Dendritic cell treated with granulocyte-macrophage colony-stimulating factor and Interleukin-4, amounts not matched to agents 40 ng/mL and 50 ng/mL, for 4 days (primary cell): Measurements from ENCODE around the gene COPB1.

Experiments used
- H3K27ac Mint-ChIP-seq: one replicate; pipeline ENCODE4 v1.8.0; 2022; ENCODE audit warnings: mild to moderate bottlenecking, mixed read lengths
- H3K27me3 Mint-ChIP-seq: one replicate; pipeline ENCODE4 v1.8.0; 2022; ENCODE audit warnings: mild to moderate bottlenecking, mixed read lengths
- H3K36me3 Mint-ChIP-seq: one replicate; pipeline ENCODE4 v1.8.0; 2022; ENCODE audit warnings: low read depth, mixed read lengths
- H3K4me1 Mint-ChIP-seq: one replicate; pipeline ENCODE4 v1.8.0; 2022; ENCODE audit warnings: low read depth, mixed read lengths
- H3K4me3 Mint-ChIP-seq: one replicate; pipeline ENCODE4 v1.8.0; 2022; ENCODE audit warnings: mild to moderate bottlenecking, moderate library complexity, mixed read lengths
- H3K9me3 Mint-ChIP-seq: one replicate; pipeline ENCODE4 v1.8.0; 2022; ENCODE audit warnings: mixed read lengths
- intact Hi-C: fragments of 100-400 bp; cut with micrococcal nuclease; formaldehyde crosslinking; loops from one replicate; pipeline ENCODE4 v1.15.0; 2022

Gene COPB1

DNA sequence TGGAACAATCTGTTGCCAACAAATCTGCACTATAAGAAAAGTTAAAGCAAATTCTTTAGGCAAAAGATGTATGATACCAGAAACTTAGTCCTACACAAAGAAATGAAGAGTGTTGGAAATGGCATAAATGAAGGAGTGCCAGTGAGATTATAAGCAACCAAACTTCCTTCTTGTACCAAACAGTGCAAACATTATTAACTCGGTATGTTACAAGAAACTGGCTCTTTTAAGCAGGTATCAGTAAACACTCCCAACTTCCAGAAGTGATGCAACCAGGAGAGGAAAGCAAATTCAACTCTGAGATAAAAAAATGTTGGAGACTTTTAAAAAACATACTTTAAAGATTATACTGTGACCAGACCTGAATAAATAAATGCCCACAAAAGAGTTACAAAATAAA is 28.5 kb downstream of the COPB1 start:
- H3K9me3 Mint-ChIP-seq = no peaks in the 10 kb centered on the region
- no peak overlapping the region for H3K4me3 Mint-ChIP-seq
- H3K36me3 Mint-ChIP-seq = peaks cover 80% of the 10 kb centered on the region
- H3K27ac Mint-ChIP-seq = no peak overlapping the region
- intact Hi-C loops = loop anchor here (10.0 kb wide), 1 partner anchor 746 kb away; no protein-coding TSS in a partner anchor
- H3K27me3 Mint-ChIP-seq = no peaks in the 10 kb centered on the region
- no peaks in the 10 kb centered on the region for H3K4me1 Mint-ChIP-seq

DNA sequence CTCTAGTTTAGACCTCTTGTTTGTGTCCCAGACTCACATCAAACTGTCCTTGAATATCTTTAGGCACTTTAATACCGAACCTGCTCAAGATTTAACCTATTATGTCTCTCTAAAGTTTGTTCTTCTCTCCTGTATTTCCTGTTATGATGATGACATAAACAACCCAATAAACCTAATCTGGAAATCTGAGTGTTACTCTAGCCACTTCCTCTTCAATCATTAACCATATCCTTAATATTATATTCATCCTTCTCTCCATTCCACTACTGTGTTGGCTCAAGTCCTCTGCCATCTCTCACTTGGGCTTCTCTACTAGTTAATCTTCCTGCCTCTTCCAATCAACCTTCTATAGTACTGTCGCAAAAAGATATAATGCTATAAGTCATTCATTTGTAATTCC is 36.0 kb downstream of the COPB1 start:
- Mint-ChIP-seq H3K27me3 (no peaks in the 10 kb centered on the region), H3K9me3 (no peaks in the 10 kb centered on the region), H3K4me1 (no peaks in the 10 kb centered on the region), H3K4me3 (no peak overlapping the region), H3K27ac (no peak overlapping the region), H3K36me3 (peaks cover 8% of the 10 kb centered on the region)
- intact Hi-C loops = loop anchor here (5.0 kb wide), 1 partner anchor 34 kb away; the partner anchor contains the start of gene COPB1

DNA sequence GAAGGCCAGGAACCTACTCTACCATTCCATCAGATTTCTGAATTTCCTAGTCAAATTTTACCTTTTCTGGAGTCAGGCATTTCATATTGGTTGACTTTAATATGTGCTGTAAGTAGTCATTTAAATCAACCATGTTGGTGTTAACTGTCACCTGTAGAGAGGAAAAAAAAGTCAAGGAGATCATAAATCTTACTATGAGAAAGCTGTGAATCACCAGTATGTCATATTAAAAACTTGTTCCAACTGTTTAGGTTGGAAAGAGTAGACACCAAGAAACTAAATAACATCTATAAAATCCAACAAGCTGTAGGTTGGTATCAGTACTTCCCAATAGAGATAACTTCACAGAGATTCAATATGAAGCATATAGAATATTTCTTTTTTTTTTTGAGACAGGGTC is 39.5 kb downstream of the COPB1 start:
- H3K4me3 Mint-ChIP-seq = no peak overlapping the region
- intact Hi-C loops = loop anchor here (5.0 kb wide), 1 partner anchor 37 kb away; the partner anchor contains the start of gene COPB1

DNA sequence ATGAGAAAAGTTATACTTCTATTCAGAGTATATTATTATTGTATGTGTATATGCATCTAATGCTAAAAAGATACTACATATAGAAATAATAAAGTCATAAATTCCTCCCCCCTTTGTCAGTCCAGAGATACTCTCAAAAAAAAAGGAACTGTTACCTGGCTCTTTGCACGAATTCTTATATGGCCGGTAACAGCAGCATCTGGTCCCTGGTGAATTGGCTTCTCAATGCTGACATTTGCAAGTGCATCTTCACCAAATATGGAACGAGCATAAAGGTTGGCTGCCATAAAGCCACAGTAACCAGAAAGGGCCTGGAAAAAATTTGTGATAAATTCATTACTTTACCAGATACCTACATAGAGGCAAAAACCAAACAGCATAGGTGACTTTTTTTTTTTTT is 41.2 kb downstream of the COPB1 start:
- Mint-ChIP-seq H3K4me1 (no peaks in the 10 kb centered on the region), H3K27me3 (no peaks in the 10 kb centered on the region), H3K4me3 (no peak overlapping the region), H3K36me3 (peaks cover 41% of the 10 kb centered on the region), H3K27ac (no peak overlapping the region), H3K9me3 (no peaks in the 10 kb centered on the region)
- intact Hi-C loops = loop anchor here (10.0 kb wide), 1 partner anchor 684 kb away; no protein-coding TSS in a partner anchor

More for the DNA sequence above, 39.5 kb downstream of the COPB1 start:
- no peak overlapping the region for H3K27ac Mint-ChIP-seq
- H3K27me3 Mint-ChIP-seq = no peaks in the 10 kb centered on the region
- no peaks in the 10 kb centered on the region for H3K9me3 Mint-ChIP-seq
- H3K36me3 Mint-ChIP-seq = peaks cover 28% of the 10 kb centered on the region
- H3K4me1 Mint-ChIP-seq = no peaks in the 10 kb centered on the region

DNA sequence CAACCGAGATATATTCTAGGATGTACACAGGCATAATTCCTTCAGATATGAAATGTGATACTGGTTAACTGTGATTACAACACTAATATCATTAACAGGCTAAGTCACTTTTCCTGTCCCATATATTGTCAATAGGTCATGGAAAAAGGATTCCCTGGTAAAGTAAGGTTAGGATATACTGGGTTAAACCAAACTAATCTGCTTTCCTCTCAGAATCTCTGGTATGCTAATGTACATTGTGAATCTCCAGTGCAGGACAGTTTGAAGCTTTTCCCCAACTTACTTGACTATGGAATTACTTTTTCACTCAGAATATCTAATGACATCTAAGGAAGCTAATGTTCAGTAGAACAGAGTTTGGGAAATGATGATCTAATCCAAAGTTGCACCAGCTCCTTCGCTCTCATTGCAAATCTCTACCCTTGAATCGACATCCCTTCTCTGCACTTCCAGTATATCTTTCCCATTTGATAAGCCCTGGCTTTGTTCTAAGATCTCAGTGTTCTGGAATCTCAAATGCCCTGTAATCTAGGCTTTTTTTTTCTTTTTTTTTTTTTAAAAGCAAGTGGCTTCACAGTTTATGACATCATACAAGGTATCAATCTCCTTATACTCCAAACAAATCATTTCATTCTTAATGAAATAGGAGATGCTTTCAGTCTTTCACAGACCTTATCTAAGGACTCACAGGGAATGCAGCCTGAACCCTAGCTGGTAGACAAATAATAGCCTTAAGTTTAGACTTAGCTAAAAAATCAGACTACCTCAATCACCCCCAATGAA is 43.8 kb downstream of the COPB1 start:
- H3K27me3 Mint-ChIP-seq = no peaks in the 10 kb centered on the region
- no peak overlapping the region for H3K27ac Mint-ChIP-seq
- H3K4me3 Mint-ChIP-seq = no peak overlapping the region
- no peaks in the 10 kb centered on the region for H3K4me1 Mint-ChIP-seq
- intact Hi-C loops = loop anchor here (10.0 kb wide), 1 partner anchor 681 kb away; no protein-coding TSS in a partner anchor
- peaks cover 66% of the 10 kb centered on the region for H3K36me3 Mint-ChIP-seq
- no peaks in the 10 kb centered on the region for H3K9me3 Mint-ChIP-seq

DNA sequence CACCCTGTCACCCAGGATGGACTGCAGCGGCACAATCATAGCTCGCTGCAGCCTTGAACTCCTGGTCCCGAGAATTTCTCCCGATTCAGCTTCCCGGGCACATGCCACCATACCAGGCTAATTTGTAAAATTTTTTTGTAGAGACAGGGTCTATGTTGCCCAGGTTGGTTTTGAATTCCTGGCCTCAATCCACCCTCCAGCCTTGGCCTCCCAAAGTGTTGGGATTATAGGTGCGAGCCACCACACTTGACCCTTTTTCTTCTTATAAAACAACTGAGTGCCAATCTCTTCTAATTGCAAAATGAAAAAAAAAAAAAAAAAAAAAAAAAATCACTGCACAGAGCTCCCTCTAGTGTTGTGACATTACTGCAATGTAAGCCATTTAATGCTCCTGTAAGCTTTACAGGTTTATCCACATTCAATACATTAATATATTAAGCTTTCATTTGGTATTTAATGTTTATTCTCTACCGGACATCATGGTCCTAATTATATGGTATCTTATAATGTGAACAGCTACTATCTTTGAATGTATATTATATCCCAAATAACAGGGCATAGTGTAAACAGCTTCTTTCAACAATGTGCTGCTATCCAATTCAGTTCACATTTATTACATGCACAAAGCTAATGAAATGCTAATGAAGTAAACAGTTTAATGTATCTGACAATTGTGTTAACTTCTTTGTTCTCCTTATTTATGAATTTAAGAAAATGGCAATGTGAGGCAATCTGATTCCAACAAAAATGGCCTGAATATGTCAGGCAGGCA is 44.6 kb downstream of the COPB1 start:
- intact Hi-C loops = loop anchor here (10.0 kb wide), 1 partner anchor 680 kb away; no protein-coding TSS in a partner anchor
- Mint-ChIP-seq H3K9me3 (no peaks in the 10 kb centered on the region), H3K36me3 (peaks cover 74% of the 10 kb centered on the region), H3K27me3 (no peaks in the 10 kb centered on the region), H3K4me3 (no peak overlapping the region), H3K4me1 (no peaks in the 10 kb centered on the region), H3K27ac (no peak overlapping the region)

DNA sequence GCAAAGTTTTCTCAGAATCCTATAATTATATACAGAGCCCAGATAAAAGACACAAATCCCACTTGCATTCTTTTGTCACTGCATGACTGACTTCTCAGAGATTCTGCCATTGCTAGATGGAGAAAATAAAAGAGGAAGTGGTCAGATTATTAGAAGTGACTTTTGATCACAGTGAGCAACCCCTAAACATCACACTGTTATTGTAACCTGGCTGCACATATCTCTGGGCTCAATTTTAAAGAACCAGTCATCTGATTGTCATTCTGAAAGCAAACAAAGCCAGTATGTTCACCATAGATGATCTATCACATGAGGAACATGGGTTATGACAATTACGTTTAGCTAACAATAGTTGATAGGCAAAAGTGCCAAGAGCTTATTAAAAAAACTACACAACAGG is 47.8 kb downstream of the COPB1 start:
- no peak overlapping the region for H3K27ac Mint-ChIP-seq
- intact Hi-C loops = loop anchor here (10.0 kb wide), 1 partner anchor 677 kb away; no protein-coding TSS in a partner anchor
- no peak overlapping the region for H3K4me3 Mint-ChIP-seq
- H3K4me1 Mint-ChIP-seq = no peaks in the 10 kb centered on the region
- no peaks in the 10 kb centered on the region for H3K27me3 Mint-ChIP-seq
- no peaks in the 10 kb centered on the region for H3K9me3 Mint-ChIP-seq
- peaks cover 58% of the 10 kb centered on the region for H3K36me3 Mint-ChIP-seq

DNA sequence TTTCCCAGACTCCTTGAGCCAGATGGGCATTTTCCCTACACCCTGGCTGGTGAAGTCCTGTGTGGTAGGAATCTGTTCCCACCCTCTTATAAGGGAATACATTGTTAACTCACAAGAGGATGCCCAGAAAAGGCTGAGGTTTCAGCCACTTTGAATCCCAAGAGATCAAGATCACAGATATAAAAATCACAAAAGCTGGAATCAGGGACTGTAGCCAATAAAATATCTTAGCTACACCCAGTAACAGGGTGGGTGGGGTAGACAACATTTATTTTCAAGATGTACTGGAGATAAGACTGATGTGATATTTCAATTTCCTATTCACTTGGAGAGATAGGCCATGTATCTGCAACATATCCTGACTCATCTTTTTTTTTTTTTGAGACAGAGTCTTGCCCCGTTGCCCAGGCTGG is 50.3 kb downstream of the COPB1 start:
- H3K27ac Mint-ChIP-seq = no peak overlapping the region
- H3K27me3 Mint-ChIP-seq = no peaks in the 10 kb centered on the region
- no peak overlapping the region for H3K4me3 Mint-ChIP-seq
- intact Hi-C loops = loop anchor here (10.0 kb wide), 1 partner anchor 145 kb away; no protein-coding TSS in a partner anchor
- H3K9me3 Mint-ChIP-seq = no peaks in the 10 kb centered on the region
- H3K36me3 Mint-ChIP-seq = peaks cover 42% of the 10 kb centered on the region
- H3K4me1 Mint-ChIP-seq = no peaks in the 10 kb centered on the region

DNA sequence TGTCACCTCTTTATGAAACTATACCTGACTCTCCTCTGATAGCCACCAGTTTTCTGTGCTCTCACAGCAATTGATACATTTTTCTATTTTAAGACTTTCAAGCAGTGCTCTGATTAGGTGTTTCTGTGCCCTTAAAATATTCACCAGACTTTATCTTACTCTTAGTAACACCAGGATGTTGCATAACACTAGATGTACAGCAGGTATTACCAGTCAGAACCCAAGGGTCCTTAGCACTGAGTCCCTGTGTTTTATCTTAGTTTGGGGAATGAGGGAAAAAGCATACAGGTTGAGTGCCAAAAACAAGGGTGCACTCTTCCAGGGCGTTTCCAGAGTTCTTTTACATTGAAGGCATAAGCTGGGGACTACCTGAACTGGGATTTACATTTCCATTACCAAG is 51.4 kb downstream of the COPB1 start:
- Mint-ChIP-seq H3K27me3 (no peaks in the 10 kb centered on the region), H3K4me1 (no peaks in the 10 kb centered on the region), H3K4me3 (no peak overlapping the region), H3K27ac (no peak overlapping the region), H3K36me3 (peaks cover 32% of the 10 kb centered on the region), H3K9me3 (no peaks in the 10 kb centered on the region)
- intact Hi-C loops = loop anchor here (10.0 kb wide), 1 partner anchor 143 kb away; no protein-coding TSS in a partner anchor

DNA sequence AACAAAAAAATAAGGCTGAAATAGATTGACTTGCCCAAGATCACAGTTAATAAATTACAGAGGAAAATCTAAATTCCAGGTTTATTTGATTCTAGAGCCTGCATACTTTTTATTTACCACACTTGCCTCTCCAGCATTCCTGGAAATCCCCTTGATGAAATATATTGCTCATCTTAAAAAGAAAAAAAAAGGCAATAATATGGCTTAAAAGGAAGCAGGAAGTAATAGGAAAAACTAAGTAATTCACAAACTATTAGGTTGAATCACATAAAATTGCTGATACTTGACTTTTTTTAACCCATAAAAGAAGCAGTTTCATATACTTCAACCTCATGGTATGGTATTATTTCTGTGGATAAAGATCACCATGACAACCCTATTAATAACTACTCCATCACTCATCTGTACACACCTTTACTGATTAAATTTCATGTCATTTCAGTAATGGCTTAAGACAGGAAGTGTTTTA is 52.9 kb downstream of the COPB1 start:
- Mint-ChIP-seq H3K36me3 (peaks cover 17% of the 10 kb centered on the region), H3K9me3 (no peaks in the 10 kb centered on the region), H3K27me3 (no peaks in the 10 kb centered on the region), H3K4me1 (no peaks in the 10 kb centered on the region), H3K4me3 (no peak overlapping the region), H3K27ac (no peak overlapping the region)
- intact Hi-C loops = loop anchor here (10.0 kb wide), 1 partner anchor 142 kb away; no protein-coding TSS in a partner anchor

DNA sequence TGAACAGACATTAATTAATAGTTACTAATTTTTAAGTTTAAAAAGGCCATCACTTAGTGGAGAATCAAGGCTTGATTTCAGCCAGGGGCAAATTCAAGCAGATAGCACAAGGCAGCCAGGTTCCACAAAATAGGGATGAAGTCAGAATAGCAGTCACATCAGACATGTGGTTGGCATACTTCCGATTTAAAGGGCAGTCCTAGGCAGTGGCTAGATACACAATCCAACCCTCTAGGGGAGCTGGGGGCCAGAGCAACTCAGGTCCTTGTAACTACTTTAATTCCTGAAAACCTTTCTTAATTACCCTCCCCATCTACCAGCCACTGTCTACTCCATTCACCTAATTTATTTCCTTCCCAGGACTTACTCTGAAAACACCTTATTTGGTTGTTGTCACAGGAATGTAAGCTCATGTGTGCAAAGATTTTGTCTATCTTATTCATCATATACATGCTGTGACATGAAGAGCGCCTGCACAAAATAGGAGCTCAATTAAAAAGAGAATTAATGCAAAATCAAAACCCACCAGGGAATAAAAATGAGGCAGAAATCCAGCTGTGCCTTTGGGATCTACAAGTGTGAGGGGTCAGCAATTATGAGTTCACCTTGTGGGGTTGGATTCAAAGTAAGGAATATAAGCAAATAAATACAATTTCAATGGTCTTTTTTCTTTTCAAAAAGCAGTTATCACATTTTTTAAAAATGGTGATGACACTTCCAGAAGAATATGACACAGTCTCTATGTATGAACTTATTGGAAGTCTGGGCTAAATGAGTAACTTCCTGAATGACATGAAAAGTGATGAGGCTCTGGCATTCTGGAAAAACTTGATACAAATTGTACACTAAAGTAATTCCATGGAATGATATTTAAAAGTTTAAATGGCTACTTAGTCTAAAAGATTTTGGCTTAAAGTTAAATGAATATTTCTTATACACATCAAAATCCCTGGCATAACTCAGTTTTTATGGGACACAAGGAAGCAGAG is 53.8 kb downstream of the COPB1 start:
- Mint-ChIP-seq H3K27me3 (no peaks in the 10 kb centered on the region), H3K4me3 (no peak overlapping the region), H3K9me3 (no peaks in the 10 kb centered on the region), H3K27ac (no peak overlapping the region), H3K4me1 (no peaks in the 10 kb centered on the region), H3K36me3 (peaks cover 8% of the 10 kb centered on the region)
- intact Hi-C loops = loop anchor here (10.0 kb wide), 1 partner anchor 141 kb away; no protein-coding TSS in a partner anchor

DNA sequence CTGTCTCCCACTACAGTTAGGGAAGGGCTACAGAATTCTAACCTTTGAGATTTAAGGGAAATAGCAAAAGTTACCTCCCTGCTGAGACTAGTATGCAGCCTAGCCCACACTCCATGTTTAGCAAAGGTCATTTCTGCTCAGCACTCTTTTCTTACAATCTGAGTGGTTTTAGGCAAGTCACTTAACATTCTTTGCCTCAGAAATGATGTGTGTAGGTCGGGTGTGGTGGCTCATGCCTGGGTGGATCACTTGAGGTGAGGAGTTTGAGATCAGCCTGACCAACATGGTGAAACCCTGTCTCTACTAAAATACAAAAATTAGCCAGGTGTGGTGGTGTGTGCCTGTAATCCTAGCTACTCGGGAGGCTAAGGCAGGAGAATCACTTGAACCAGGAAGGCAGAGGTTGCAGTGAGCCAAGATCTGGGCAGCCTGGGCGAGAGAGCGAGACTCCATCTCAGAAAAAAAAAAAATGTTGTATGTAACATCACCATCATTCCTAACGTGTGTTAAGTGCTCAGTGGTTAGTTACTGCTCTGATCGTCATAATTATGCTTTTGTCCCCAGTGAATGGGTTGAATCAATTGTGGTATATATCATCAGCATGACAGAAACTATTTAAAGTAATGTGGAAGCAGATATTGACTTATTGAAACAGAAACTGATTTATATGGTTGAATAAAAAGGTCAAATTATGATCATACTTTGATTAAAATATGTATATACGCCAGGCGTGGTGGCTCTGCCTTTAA is 55.0 kb downstream of the COPB1 start:
- Mint-ChIP-seq H3K9me3 (no peaks in the 10 kb centered on the region), H3K27me3 (no peaks in the 10 kb centered on the region), H3K27ac (no peak overlapping the region), H3K36me3 (no peaks in the 10 kb centered on the region), H3K4me1 (peaks cover under 1% of the 10 kb centered on the region), H3K4me3 (no peak overlapping the region)
- intact Hi-C loops = loop anchor here (10.0 kb wide), 1 partner anchor 140 kb away; no protein-coding TSS in a partner anchor
